Adrenal gland (tissue), 5 donors: ENCODE results near the gene ZNF91.
A peak's percentile ranks its signal among the peaks of the same experiment; 100 is the strongest.

ENCODE experiments used
- POLR2A ChIP-seq, 2 donors: fragments of 450-650 bp; IDR thresholded peaks; one replicate each; pipeline ENCODE4 v1.6.1; 2017; ENCODE audit warnings: antibody characterized with exemption in 2 of 2, mild to moderate bottlenecking in 2 of 2, moderate library complexity in 1 of 2
- TF ChIP-seq, protein P1 (sequence below), 6 experiments: fragments of 450-650 bp in 4 of 6; fragments of 200-600 bp in 2 of 6; sonication (generic) in 1 of 6; IDR thresholded peaks; 1 replicate in 5 of 6; 2 replicates in 1 of 6; pipeline versions ENCODE4 v1.5.1 to v1.8.0; 2016 to 2021; ENCODE audit warnings: antibody characterized with exemption in 6 of 6, mild to moderate bottlenecking in 2 of 6, moderate library complexity in 1 of 6
- donor health status: DM: no; HTN: no; CAD: no.

DNA sequence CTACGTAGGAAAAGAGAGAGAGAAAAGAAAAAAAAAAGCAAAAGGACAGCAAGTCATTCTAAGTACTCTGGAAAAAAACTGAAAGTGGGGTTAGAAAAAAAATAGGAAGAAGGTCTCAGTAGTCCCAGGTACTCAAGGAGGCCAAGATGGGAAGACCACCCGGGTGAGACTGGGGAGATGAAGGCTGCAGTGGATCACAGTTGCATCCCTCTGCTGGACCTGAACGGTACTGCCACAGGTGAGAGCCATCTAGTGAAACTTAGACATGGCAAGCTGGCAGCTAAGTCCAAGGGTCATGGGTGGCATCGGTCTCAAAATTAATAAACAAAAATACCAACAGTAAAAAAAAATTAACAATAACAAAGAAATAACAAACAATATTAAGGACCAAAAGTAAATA, 41.0 kb upstream of the ZNF91 start:
- TF ChIP-seq, protein P1, sequence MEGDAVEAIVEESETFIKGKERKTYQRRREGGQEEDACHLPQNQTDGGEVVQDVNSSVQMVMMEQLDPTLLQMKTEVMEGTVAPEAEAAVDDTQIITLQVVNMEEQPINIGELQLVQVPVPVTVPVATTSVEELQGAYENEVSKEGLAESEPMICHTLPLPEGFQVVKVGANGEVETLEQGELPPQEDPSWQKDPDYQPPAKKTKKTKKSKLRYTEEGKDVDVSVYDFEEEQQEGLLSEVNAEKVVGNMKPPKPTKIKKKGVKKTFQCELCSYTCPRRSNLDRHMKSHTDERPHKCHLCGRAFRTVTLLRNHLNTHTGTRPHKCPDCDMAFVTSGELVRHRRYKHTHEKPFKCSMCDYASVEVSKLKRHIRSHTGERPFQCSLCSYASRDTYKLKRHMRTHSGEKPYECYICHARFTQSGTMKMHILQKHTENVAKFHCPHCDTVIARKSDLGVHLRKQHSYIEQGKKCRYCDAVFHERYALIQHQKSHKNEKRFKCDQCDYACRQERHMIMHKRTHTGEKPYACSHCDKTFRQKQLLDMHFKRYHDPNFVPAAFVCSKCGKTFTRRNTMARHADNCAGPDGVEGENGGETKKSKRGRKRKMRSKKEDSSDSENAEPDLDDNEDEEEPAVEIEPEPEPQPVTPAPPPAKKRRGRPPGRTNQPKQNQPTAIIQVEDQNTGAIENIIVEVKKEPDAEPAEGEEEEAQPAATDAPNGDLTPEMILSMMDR (IDR thresholded peaks at IDR 0.05), result peak in 1 of 6 experiments; percentile 6
- TF ChIP-seq POLR2A (IDR thresholded peaks at IDR 0.05), result no peak
